ENCODE measurements around the gene COIL. TPM values are rescaled to one million over a fixed set of nuclear protein-coding genes. Genes with fewer than 3 reads are reported as not detected.

COIL gene
- total and polyA plus RNA-seq, 9 of the 15 experiments (the other 6 are each of a cell fraction or from before 2014, with no cell fraction given): 23.9 to 41.3 (median 28.7) TPM

GRCh38 chr17:56985371-56986162 lies 24.7 kb upstream of the COIL start (continued):
- 0 out of 2 replicates have a peak, but pooled peaks have one; percentile 27 for TF ChIP-seq POLR2G (IDR thresholded peaks at IDR 0.05; ENCODE audit: low read depth, low read length)
- no peak for TF ChIP-seq ZSCAN32 (CRISPR knock-in tag; IDR thresholded peaks at IDR 0.05)
- TF ChIP-seq ETV5 (CRISPR knock-in tag; IDR thresholded peaks at IDR 0.05; ENCODE audit: low read depth): peak; percentile 81
- no peak for TF ChIP-seq RBM15 (IDR thresholded peaks at IDR 0.05; ENCODE audit: insufficient read depth, low read length)
- TF ChIP-seq, protein P1, sequence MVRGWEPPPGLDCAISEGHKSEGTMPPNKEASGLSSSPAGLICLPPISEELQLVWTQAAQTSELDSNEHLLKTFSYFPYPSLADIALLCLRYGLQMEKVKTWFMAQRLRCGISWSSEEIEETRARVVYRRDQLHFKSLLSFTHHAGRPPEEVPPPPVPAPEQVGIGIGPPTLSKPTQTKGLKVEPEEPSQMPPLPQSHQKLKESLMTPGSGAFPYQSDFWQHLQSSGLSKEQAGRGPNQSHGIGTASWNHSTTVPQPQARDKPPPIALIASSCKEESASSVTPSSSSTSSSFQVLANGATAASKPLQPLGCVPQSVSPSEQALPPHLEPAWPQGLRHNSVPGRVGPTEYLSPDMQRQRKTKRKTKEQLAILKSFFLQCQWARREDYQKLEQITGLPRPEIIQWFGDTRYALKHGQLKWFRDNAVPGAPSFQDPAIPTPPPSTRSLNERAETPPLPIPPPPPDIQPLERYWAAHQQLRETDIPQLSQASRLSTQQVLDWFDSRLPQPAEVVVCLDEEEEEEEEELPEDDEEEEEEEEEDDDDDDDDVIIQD (CRISPR knock-in tag; IDR thresholded peaks at IDR 0.05): no peak
- TF ChIP-seq PCBP2 (IDR thresholded peaks at IDR 0.05; ENCODE audit: low read depth, low read length, poor library complexity, severe bottlenecking): no peak
- TF ChIP-seq ZNF174 (CRISPR knock-in tag; IDR thresholded peaks at IDR 0.05): no peak
- TF ChIP-seq TAF15 (IDR thresholded peaks at IDR 0.05; ENCODE audit: low read depth, low read length): no peak
- peak; percentile 97 for TF ChIP-seq ARID1B (IDR thresholded peaks at IDR 0.05)
- TF ChIP-seq, protein P2, sequence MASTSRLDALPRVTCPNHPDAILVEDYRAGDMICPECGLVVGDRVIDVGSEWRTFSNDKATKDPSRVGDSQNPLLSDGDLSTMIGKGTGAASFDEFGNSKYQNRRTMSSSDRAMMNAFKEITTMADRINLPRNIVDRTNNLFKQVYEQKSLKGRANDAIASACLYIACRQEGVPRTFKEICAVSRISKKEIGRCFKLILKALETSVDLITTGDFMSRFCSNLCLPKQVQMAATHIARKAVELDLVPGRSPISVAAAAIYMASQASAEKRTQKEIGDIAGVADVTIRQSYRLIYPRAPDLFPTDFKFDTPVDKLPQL (IDR thresholded peaks at IDR 0.05; ENCODE audit: extremely low read depth, insufficient read length): no peak
- peak; percentile 82 for TF ChIP-seq ZBTB26 (CRISPR knock-in tag; IDR thresholded peaks at IDR 0.05)
- TF ChIP-seq NFE2 (IDR thresholded peaks at IDR 0.05; ENCODE audit: low read depth): 0 out of 2 replicates have a peak, but pooled peaks have one; percentile 4
- peak; percentile 45 for TF ChIP-seq GABPA (tag; conservative IDR thresholded peaks at IDR 0.05; ENCODE audit: low read depth)
- TF ChIP-seq TBL1XR1 (IDR thresholded peaks at IDR 0.05; ENCODE audit: low read length in 2 of 2): peak; percentile 20 to 85; a peak in 2 of 4 replicates
- TF ChIP-seq SP1 (CRISPR knock-in tag; IDR thresholded peaks at IDR 0.05): peak; percentile 41; the same call in 1 of the 2 replicates
- no peak for TF ChIP-seq ELF2 (CRISPR knock-in tag; IDR thresholded peaks at IDR 0.05)
- TF ChIP-seq ZBED1 (IDR thresholded peaks at IDR 0.05): no peak
- TF ChIP-seq LARP7 (IDR thresholded peaks at IDR 0.05): peak; percentile 86; the same call in 1 of the 2 replicates
- TF ChIP-seq MAFF (IDR thresholded peaks at IDR 0.05; ENCODE audit: low read length): no peak
- TF ChIP-seq TAF9B (IDR thresholded peaks at IDR 0.05; ENCODE audit: partially characterized antibody): peak; percentile 23
- TF ChIP-seq JUN (IDR thresholded peaks at IDR 0.05; ENCODE audit: borderline replicate concordance, low read depth, low read length): 0 out of 2 replicates have a peak, but pooled peaks have one; percentile 10
- no peak; the same call in 1 of the 2 replicates for TF ChIP-seq JUN (CRISPR knock-in tag; IDR thresholded peaks at IDR 0.05; ENCODE audit: borderline replicate concordance)
